ENCODE data around the gene SDC1. TPM values are rescaled to one million over a fixed set of nuclear protein-coding genes. Genes with fewer than 3 reads are reported as not detected.
A peak's percentile ranks its signal among the peaks of the same experiment; 100 is the strongest.

SDC1 gene
- total and polyA plus RNA-seq, 2 donors from 2014 or later: 206 to 266 TPM

- Histone ChIP-seq H3K4me1 (ENCODE audit: control insufficient read depth in 2 of 3, insufficient read depth in 2 of 3, low read depth in 1 of 3, low read length in 3 of 3) (peaks cover 2 to 15% (median 11%) of the 10 kb centered on the region in 3 donors), H3K9me3 (ENCODE audit: control insufficient read depth in 2 of 3, insufficient read depth in 1 of 3, low read length in 3 of 3) (no peaks in the 10 kb centered on the region), H3K27ac (ENCODE audit: low read depth in 2 of 2, low read length in 2 of 2) (no peak overlapping the region), H3K4me3 (ENCODE audit: low read length in 3 of 3) (no peak overlapping the region), H3K36me3 (ENCODE audit: control insufficient read depth in 2 of 3, insufficient read depth in 3 of 3, low read length in 3 of 3) (peaks cover 0 to under 1% (median 0%) of the 10 kb centered on the region in 3 donors), H3K9ac (ENCODE audit: low read length in 3 of 3) (no peak overlapping the region), H3K27me3 (ENCODE audit: control insufficient read depth, insufficient read depth, low read length) (no peaks in the 10 kb centered on the region)
- intact Hi-C loops (cut with DNase I): no loop called here
- no peak for FAIRE-seq
- no peak for DNase-seq
- TF ChIP-seq, protein P1, sequence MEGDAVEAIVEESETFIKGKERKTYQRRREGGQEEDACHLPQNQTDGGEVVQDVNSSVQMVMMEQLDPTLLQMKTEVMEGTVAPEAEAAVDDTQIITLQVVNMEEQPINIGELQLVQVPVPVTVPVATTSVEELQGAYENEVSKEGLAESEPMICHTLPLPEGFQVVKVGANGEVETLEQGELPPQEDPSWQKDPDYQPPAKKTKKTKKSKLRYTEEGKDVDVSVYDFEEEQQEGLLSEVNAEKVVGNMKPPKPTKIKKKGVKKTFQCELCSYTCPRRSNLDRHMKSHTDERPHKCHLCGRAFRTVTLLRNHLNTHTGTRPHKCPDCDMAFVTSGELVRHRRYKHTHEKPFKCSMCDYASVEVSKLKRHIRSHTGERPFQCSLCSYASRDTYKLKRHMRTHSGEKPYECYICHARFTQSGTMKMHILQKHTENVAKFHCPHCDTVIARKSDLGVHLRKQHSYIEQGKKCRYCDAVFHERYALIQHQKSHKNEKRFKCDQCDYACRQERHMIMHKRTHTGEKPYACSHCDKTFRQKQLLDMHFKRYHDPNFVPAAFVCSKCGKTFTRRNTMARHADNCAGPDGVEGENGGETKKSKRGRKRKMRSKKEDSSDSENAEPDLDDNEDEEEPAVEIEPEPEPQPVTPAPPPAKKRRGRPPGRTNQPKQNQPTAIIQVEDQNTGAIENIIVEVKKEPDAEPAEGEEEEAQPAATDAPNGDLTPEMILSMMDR (IDR thresholded peaks at IDR 0.05; ENCODE audit: borderline replicate concordance, extremely low read depth, insufficient read depth): no peak
Observed at GRCh38 chr2:20197192-20197591, 27.7 kb downstream of the SDC1 start.

DNA sequence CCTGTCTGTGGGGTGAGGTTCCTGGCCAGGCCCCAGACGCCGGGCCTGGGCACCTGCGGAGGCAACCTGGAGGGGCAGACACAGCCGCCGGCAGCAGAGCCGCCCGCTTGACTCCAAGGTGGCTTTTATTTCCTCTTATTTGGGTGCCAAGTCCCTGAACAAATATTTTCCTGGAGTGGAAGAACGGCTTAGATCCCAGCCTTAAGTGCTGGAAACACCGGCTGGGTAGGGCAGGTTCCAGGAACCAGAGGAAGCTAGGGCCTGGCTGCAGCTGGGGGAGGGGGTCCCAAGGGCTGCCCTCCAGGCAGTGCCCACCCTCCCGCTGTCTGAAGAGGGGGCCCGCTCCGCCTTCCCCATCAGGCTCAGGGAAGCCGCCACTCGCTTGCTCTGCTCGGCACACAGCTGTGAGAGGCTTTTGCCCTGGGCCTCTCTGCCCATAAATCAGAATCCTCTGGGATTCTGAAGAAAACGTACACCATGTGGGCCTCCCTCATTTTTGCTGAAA, 28.2 kb downstream of the SDC1 start:
- Histone ChIP-seq H3K4me1 (ENCODE audit: control insufficient read depth in 2 of 3, insufficient read depth in 2 of 3, low read depth in 1 of 3, low read length in 3 of 3) (peaks cover 2 to 20% (median 15%) of the 10 kb centered on the region in 3 donors), H3K4me3 (ENCODE audit: low read length in 3 of 3) (no peak overlapping the region), H3K36me3 (ENCODE audit: control insufficient read depth in 2 of 3, insufficient read depth in 3 of 3, low read length in 3 of 3) (no peaks in the 10 kb centered on the region), H3K27me3 (ENCODE audit: control insufficient read depth, insufficient read depth, low read length) (no peaks in the 10 kb centered on the region), H3K9me3 (ENCODE audit: control insufficient read depth in 2 of 3, insufficient read depth in 1 of 3, low read length in 3 of 3) (no peaks in the 10 kb centered on the region), H3K27ac (ENCODE audit: low read depth in 2 of 2, low read length in 2 of 2) (peak overlapping the region; percentile 76 to 84), H3K9ac (ENCODE audit: low read length in 3 of 3) (no peak overlapping the region)
- DNase-seq (peak in 4 of 5 donors; percentile 79 to 91 (median 82)), FAIRE-seq (no peak)
- intact Hi-C loops (cut with DNase I): no loop called here
- TF ChIP-seq, protein P1 (IDR thresholded peaks at IDR 0.05; ENCODE audit: borderline replicate concordance, extremely low read depth, insufficient read depth): no peak

GRCh38 chr2:20196053-20196656, 28.8 kb downstream of the SDC1 start:
- peaks cover 2 to 25% (median 17%) of the 10 kb centered on the region in 3 donors for H3K4me1 ChIP-seq (ENCODE audit: control insufficient read depth in 2 of 3, insufficient read depth in 2 of 3, low read depth in 1 of 3, low read length in 3 of 3)
- TF ChIP-seq, protein P1 (IDR thresholded peaks at IDR 0.05; ENCODE audit: borderline replicate concordance, extremely low read depth, insufficient read depth): no peak
- DNase-seq (no peak), FAIRE-seq (no peak)
- no peaks in the 10 kb centered on the region for H3K36me3 ChIP-seq (ENCODE audit: control insufficient read depth in 2 of 3, insufficient read depth in 3 of 3, low read length in 3 of 3)
- no peaks in the 10 kb centered on the region for H3K9me3 ChIP-seq (ENCODE audit: control insufficient read depth in 2 of 3, insufficient read depth in 1 of 3, low read length in 3 of 3)
- H3K4me3 ChIP-seq (ENCODE audit: low read length in 3 of 3): no peak overlapping the region
- no peaks in the 10 kb centered on the region for H3K27me3 ChIP-seq (ENCODE audit: control insufficient read depth, insufficient read depth, low read length)
- peak overlapping the region; percentile 76 to 84 for H3K27ac ChIP-seq (ENCODE audit: low read depth in 2 of 2, low read length in 2 of 2)
- intact Hi-C loops (cut with DNase I): no loop called here
- H3K9ac ChIP-seq (ENCODE audit: low read length in 3 of 3): no peak overlapping the region

Measured in kidney (tissue), 14 donors.